DMS153 treated with DMSO at 0.1 percent for 48 hours (cell line): ENCODE measurements around the gene ABI2.
"Not testable (repeated sequence)": the region's sequence is repeated elsewhere in the genome, so short reads cannot be mapped to it uniquely, and the experiment has no call there.

Experiments used
- DNase-seq: peaks from one replicate; lab custom pipeline; 2025; ENCODE audit not compliant: unreplicated experiment; lab: John Stamatoyannopoulos, UW

ABI2 gene

GRCh38 chr2:203354966-203355365, 26.8 kb downstream of the ABI2 start:
- DNase-seq = no peak

DNA sequence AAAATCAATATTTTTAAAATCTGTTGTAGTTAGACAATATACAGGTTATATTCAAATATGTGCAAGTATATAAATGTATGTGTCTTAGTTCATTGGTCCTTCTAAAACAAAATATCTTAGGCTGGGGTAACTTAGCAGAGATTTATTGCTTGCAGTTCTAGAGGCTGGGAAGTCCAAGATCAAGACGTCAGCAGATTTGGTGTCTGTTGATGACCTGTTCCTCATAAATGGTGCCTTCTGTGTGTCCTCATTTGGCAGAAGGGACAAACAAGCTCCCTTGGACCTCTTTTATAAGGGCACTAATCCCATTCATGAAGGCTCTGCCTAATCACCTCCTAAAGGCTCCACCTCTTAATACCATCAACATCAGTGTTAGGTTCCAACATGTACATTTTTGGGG, 31.3 kb downstream of the ABI2 start:
- no peak for DNase-seq

DNA sequence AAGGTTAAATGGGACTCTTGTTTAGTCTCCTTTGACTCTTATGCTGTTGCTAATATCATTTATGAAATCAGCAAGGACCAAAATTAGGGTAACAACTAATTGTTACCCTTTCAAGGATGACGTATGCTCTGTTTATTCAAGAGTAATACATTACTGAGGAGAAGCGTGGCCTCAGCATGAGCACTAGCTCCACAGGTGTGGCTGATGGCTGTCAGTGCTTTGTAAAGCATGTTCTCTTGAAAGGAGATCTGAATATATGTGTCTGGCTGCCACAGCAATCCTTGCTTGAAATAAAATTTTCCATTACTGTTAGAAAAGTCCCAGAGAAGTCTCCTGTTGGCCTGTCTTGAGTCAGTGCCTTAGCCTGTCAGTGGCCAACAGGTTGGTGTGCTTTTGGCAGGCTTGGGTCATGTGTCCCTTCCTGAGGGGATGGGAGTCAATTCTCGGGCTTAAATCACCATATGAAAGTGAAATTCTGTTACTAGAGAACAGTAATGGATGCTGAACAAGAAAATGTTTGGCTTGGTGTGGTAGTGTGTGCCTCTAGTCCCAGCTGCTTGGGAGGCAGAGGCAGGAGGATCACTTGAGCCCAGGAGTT, 32.7 kb downstream of the ABI2 start:
- no peak for DNase-seq

DNA sequence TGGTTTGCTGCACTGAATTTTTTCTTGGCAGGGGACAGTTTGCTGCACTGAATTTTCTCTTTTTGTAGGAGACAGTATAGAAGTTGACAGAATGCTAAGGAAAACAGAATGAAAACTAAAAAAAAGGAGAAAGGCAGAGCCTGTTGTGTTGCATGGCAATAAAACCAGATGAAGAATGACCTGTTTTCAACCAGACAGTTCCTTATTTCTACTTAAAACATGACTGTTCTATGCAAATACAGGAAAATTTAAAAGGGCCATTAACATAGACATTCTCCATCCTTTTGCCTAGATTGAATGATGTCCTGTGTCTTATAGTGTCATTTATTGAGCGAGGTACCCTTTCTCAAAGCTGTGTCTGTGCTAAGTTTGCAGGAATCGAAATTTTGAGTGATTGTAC, 33.3 kb downstream of the ABI2 start:
- DNase-seq = no peak

- no peak for DNase-seq
Observed at GRCh38 chr2:203361922-203362321, 33.7 kb downstream of the ABI2 start.

DNA sequence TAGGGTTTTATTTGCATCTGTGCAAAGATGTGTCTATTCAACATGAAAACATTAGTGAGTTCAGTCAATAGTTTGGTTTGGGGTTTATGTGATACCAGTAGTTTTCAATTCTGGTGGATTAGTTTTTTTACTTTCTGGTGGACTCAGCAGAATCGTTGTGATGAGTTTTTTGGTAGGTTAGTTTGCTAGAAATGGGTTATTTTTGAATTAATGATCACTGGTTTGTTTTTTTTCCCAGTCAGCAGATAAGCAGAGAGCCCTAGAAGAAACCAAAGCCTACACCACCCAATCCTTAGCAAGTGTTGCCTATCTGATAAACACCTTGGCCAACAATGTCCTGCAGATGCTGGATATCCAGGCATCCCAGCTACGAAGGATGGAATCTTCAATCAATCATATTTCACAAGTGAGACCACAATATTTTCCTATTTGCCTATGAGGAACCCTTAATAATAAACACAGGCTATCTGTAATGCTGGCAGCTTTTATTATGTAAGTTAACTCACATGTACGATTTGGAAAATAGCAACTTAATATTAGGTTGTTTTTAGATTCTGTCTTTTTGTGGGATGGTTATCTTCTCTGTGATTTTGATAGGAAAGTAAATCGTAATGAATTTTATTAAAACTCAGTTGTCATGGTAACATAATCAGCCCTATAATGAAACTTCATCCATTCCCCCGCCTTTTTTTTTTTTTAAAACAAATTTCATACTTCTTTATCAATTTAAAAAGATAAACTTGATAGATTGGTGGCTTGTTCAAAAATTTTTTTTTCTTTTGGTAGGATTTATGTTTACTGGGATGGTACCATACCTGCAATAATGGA, 38.7 kb downstream of the ABI2 start:
- DNase-seq = no peak

GRCh38 chr2:203372706-203373105, 44.5 kb downstream of the ABI2 start:
- DNase-seq = not testable (repeated sequence)

GRCh38 chr2:203376173-203376572, 48.0 kb downstream of the ABI2 start:
- DNase-seq = no peak

DNA sequence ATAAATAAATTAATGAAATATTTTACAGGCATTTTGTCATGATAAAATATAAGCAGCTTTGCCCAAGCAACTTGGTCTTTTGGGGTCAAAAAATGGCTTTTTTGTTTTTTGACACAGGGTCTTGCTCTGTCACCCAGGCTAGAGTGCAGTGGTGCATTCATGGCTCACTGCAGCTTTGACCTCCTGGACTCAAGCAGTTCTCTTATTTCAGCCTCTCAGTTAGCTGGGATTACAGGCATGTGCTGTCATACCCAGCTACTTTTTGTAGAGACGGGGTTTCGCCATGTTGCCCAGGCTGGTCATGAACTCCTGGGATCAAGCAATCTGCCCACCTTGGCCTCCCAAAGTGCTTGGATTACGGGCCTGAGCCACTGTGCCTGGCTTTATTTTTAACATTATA, 51.0 kb downstream of the ABI2 start:
- DNase-seq = no peak

- no peak for DNase-seq
Observed at GRCh38 chr2:203383038-203383437, 54.8 kb downstream of the ABI2 start.

DNA sequence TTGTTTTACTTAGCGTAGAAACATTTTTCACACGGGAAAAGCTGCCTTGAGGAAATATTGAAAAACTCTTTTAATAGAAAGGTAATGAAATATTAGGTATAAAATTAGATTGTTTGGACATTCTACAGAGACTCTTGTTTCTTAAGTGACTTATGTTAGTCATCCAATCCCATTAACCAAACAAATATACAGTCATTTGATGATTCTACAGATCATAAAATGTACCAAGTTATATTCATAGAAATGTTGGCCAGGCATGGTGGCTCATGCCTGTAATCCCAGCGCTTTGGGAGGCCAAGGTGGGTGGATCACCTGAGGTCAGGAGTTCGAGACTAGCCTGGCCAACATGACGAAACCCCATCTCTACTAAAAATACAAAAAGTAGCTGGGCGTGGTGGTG, 60.0 kb downstream of the ABI2 start:
- not testable (repeated sequence) for DNase-seq

GRCh38 chr2:203394519-203395227, 66.5 kb downstream of the ABI2 start:
- DNase-seq = no peak

GRCh38 chr2:203395858-203396257, 67.7 kb downstream of the ABI2 start:
- DNase-seq = no peak

DNA sequence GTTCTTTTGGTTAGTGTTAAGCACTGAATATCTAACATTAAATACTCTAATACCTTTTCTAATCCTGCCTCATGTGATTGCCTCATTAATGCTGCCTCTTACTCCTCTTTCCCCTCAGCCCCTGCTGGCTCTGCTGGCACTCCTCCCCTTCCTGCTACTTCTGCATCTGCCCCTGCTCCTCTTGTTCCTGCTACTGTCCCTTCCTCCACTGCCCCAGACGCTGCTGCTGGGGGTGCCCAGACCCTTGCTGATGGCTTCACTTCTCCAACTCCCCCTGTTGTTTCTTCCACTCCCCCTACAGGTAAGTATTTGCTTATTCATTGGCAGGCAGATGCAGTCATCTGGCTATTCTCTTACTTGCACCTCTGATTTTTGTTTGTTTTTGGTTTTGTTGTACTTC, 68.5 kb downstream of the ABI2 start:
- no peak for DNase-seq

GRCh38 chr2:203399031-203399430, 70.8 kb downstream of the ABI2 start:
- no peak for DNase-seq

DNA sequence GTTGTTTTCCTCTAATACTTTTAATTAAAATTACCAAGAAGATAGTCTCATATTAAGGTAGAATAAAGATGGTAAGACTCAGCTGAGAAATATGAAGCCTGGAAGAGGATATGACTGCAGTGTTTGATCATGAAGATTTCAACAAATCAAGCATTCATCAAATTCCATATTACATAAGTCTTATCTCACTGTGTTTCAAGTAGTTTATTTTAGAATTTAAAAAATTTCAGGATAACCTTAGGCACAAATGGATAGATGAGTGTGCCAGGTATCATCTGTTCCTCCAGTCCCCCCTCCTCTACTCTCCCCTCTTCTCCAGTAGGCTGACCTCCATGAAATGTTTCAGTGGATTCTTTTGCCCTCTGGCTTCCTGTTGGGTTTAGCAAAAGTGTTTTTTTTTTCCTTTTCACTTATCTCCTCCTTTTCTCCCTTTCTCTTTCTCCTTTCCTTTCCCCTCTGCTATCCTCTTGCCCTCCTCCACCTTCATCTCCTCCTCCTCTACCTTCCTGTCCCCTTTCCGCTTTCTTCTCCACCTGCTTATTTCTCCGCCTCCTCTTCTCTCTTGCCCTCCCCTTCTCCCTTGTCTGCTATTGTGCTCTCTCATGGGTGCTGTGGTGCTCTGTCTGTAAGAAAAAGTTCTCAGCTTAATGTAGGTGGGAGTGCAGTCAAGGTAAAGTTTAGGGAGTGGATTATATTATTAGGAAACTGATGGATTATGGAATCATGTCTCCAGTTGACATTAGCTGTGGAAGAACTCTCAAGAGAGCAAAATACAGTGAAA, 72.8 kb downstream of the ABI2 start:
- DNase-seq = no peak

GRCh38 chr2:203404996-203405395, 76.8 kb downstream of the ABI2 start:
- DNase-seq = no peak

DNA sequence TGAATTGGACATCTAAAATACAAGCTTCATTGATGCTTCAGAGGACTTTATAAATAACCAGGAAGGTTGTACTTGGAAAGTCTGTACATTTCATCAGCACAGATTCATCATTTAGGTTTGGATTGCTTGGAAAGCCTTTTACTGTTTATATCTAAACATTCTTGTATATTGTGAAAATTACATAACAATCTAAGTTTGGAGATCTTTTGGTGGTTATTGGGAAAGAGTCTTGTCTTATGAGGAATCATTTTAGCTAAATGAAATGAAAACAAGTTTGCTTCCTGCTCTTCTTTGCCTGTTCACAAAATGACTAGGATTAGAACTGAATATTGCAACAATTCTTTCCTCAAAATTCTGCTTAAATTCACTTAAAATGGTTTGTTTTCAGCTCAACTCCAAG, 79.3 kb downstream of the ABI2 start:
- no peak for DNase-seq

DNA sequence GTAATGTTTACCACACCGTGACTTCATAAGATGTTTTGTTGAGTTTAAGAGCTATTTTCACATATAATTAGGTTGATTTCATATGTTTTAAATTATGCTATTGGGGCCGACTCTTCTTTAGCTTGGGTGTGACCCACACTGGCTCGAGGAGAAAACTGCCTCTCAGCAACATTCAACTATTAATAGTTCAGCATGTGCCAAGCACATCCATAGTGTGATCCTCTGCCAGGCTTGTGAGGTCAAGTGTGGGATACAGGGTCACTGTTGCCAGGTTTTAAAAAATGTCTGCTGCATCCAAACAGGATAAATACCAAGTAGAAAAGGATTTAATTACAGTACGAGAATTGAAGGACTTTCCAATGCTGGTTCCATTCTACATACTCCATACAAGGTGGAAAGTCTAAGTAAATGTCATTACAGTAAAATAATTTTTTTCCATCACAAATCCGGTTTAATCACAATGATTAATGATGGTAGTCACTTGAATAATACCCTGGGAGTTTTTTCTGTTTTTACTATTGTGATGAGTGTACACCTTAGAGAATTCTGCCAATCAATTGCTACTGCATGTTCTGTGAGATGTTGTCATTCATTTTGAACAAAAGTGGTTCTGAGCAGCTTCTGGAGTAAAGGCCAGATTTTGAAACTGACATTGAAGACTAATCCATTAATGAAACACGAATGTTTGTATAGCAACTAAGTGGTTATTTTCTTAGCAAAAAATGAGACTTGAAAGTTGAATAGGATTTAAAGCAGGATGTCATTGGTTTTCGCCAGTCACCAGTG, 84.5 kb downstream of the ABI2 start:
- DNase-seq = no peak

- DNase-seq = no peak
Observed at GRCh38 chr2:203413796-203414195, 85.6 kb downstream of the ABI2 start.

DNA sequence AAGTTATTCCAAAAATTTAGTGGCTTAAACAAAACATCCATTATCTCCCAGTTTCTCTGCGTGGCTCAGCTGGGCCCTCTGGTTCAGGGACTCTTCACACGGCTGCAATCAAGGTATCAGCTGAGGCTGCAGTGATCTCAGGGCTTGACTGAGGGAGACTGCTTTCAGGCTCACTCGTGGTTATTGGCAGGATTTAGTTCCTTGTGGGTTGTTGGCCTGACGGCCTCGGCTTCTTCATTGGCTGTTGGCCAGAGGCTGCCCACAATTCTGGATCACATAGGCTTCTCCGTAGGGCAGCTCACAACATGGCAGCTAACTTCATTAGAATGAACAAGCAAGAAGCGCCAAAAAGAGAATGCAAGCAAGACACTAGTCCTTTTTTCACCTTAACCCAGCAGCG, 90.1 kb downstream of the ABI2 start:
- DNase-seq = no peak
